Measurements from ENCODE around the gene AKR1D1. TPM values are rescaled to one million over a fixed set of nuclear protein-coding genes. Genes with fewer than 3 reads are reported as not detected.
"Not testable (repeated sequence)": the region's sequence is repeated elsewhere in the genome, so short reads cannot be mapped to it uniquely, and the experiment has no call there.

Gene AKR1D1
- total RNA-seq, 1 donor from 2014 or later, result not detected

GRCh38 chr7:138144958-138145357 lies 68.7 kb downstream of the AKR1D1 start:
- no peaks in the 10 kb centered on the region for H3K36me3 ChIP-seq
- no peaks in the 10 kb centered on the region for H3K9me3 ChIP-seq (replicated peaks)
- no peak overlapping the region for H3K27ac ChIP-seq (replicated peaks)
- no peak for DNase-seq
- H3K27me3 ChIP-seq (ENCODE audit: low read depth), result no peaks in the 10 kb centered on the region
- H3K4me3 ChIP-seq, result no peak overlapping the region
- intact Hi-C loops (cut with micrococcal nuclease), result no loop called here
- no peak for TF ChIP-seq CTCF (IDR thresholded peaks at IDR 0.05; ENCODE audit: borderline replicate concordance)
- no peaks in the 10 kb centered on the region for H3K4me1 ChIP-seq

- H3K36me3 ChIP-seq; H3K27ac ChIP-seq (replicated peaks); H3K27me3 ChIP-seq (ENCODE audit: low read depth); intact Hi-C loops (cut with micrococcal nuclease); DNase-seq; H3K4me3 ChIP-seq; H3K4me1 ChIP-seq; H3K9me3 ChIP-seq (replicated peaks): not testable (repeated sequence)
Measured at GRCh38 chr7:138146221-138146620, 70.0 kb downstream of the AKR1D1 start.

GRCh38 chr7:138146757-138147734 lies 70.8 kb downstream of the AKR1D1 start:
- intact Hi-C loops (cut with micrococcal nuclease); H3K36me3 ChIP-seq; DNase-seq: not testable (repeated sequence)

GRCh38 chr7:138151731-138152577 lies 75.7 kb downstream of the AKR1D1 start:
- TF ChIP-seq CTCF (IDR thresholded peaks at IDR 0.05; ENCODE audit: borderline replicate concordance), result no peak
- Histone ChIP-seq H3K4me1 (no peaks in the 10 kb centered on the region), H3K27me3 (ENCODE audit: low read depth) (no peaks in the 10 kb centered on the region), H3K27ac (replicated peaks) (no peak overlapping the region), H3K9me3 (replicated peaks) (no peaks in the 10 kb centered on the region), H3K4me3 (no peak overlapping the region), H3K36me3 (no peaks in the 10 kb centered on the region)
- no peak for DNase-seq
- intact Hi-C loops (cut with micrococcal nuclease), result no loop called here

More at GRCh38 chr7:138146757-138147734, 70.8 kb downstream of the AKR1D1 start:
- not testable (repeated sequence) for H3K27me3 ChIP-seq (ENCODE audit: low read depth); H3K9me3 ChIP-seq (replicated peaks); H3K27ac ChIP-seq (replicated peaks); H3K4me1 ChIP-seq; H3K4me3 ChIP-seq

GRCh38 chr7:138154661-138155060 lies 78.4 kb downstream of the AKR1D1 start:
- Histone ChIP-seq H3K27me3 (ENCODE audit: low read depth) (no peaks in the 10 kb centered on the region), H3K4me1 (no peaks in the 10 kb centered on the region), H3K27ac (replicated peaks) (no peak overlapping the region), H3K36me3 (no peaks in the 10 kb centered on the region), H3K9me3 (replicated peaks) (no peaks in the 10 kb centered on the region), H3K4me3 (no peak overlapping the region)
- no peak for TF ChIP-seq CTCF (IDR thresholded peaks at IDR 0.05; ENCODE audit: borderline replicate concordance)
- intact Hi-C loops (cut with micrococcal nuclease), result no loop called here
- no peak for DNase-seq

GRCh38 chr7:138157702-138158101 lies 81.4 kb downstream of the AKR1D1 start:
- intact Hi-C loops (cut with micrococcal nuclease), result no loop called here
- TF ChIP-seq CTCF (IDR thresholded peaks at IDR 0.05; ENCODE audit: borderline replicate concordance), result no peak
- DNase-seq, result no peak
- H3K27me3 ChIP-seq (ENCODE audit: low read depth), result no peaks in the 10 kb centered on the region
- H3K36me3 ChIP-seq, result no peaks in the 10 kb centered on the region
- no peak overlapping the region for H3K27ac ChIP-seq (replicated peaks)
- no peak overlapping the region for H3K4me3 ChIP-seq
- H3K4me1 ChIP-seq, result no peaks in the 10 kb centered on the region
- no peaks in the 10 kb centered on the region for H3K9me3 ChIP-seq (replicated peaks)

Measured in left ventricle myocardium inferior (tissue), 1 donor.